ENCODE measurements around the gene LSP1. TPM values are rescaled to one million over a fixed set of nuclear protein-coding genes. Genes with fewer than 3 reads are reported as not detected.

LSP1 gene
- polyA plus RNA-seq, 1 donor from 2014 or later: not detected

DNA sequence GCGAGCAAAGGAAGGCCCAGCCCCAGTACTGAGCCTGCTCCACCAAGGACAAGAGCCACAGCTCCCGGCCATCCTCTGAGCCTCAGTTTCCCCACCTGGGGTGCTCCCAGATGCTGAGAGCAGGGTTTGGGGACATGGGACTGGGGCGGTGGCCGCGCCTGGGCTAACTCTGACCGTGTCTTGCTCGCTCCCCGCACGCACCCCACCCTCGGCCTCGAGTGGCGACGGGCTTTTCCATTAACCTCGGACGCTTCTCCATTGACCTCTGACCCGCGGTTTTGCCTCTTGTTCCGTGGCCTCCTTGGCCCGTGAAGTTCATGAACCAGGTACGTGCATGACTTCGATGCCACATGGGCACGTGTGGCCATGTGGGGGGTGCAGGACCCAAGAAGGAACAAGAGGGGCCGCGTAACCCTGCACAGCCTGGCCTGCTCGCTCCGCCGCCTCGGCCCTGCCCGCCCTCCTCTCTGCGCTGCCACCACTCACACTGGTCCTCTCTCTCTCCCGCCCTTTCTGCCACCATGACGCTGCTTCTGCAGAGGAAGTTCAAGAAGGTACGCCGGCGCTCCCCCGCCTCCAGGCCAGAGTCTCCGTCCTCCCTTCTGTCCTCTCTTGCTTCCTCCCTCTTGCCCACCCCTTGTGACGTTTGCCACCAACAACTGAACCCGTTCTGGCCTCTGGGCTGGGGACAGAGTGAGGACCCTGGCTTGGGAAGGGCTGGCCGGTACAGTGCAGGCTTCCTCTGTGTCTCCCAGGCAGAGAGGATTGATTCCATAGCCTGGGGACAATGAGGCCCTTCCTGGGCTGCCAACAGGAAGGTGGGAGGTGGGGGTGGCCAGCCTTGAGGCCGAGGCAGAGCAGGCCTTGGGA lies 73.5 kb downstream of the LSP1 start:
- H3F3A ChIP-seq (ENCODE audit: insufficient read depth, low read length, poor library complexity, severe bottlenecking): no peaks in the 10 kb centered on the region

DNA sequence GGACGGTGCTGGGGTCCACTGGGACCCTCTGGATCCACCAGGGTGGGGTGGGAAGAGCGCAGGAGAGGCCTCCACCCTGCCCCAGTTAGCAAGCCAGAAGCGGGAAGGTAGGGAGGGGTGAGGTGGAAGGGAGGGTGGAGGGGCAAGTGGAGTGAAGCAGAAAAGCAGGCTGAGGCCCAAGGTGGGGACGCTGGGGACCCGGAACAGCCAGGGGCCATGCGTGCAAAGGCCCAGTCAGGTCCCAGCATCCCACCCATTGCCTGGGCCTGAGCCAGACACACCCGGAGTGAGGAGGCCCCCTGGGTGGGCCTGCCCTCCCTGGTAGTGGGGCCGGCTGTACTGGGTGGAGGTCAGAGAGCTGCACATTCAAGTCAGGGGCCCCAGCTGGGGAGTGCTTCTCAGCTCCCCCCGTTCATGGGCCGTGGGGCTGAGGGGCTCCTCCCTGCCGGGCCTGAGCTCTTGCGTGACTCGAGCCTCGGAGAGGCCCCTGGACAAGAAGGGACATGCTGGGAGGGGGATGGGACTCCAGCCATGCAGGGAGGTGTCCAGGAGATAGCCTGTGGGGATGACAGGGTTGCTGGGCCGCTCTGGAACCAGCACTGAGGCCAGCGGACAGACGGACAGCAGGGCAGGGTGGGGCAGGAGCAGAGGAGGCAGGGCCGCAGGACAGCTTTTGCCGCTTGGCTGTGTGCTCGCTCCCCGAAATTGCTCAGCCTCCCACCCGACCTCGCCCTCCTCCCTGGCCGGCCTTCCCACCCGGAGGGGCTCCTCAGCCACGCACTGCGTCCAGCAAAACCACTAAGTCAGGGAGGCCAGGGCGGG lies 74.4 kb downstream of the LSP1 start:
- Histone ChIP-seq H3K27me3 (ENCODE audit: insufficient read depth, low read depth, low read length) (no peaks in the 10 kb centered on the region), H4K20me1 (ENCODE audit: insufficient read depth) (no peaks in the 10 kb centered on the region), H2AFZ (ENCODE audit: low read depth, low read length) (no peak overlapping the region), H3K9ac (ENCODE audit: low read length) (no peak overlapping the region), H3K4me3 (ENCODE audit: low read length) (no peak overlapping the region), H3K27ac (ENCODE audit: low read length) (no peak overlapping the region), H3K4me2 (ENCODE audit: low read length) (no peak overlapping the region), H3F3A (ENCODE audit: insufficient read depth, low read length, poor library complexity, severe bottlenecking) (no peaks in the 10 kb centered on the region), H3K9me3 (ENCODE audit: low read length) (no peaks in the 10 kb centered on the region), H3K9me2 (ENCODE audit: insufficient read depth, low read length) (no peaks in the 10 kb centered on the region), H3K36me3 (ENCODE audit: insufficient read depth, low read length) (no peaks in the 10 kb centered on the region), H3K79me2 (replicated peaks; ENCODE audit: insufficient read depth, low read length) (no peaks in the 10 kb centered on the region)
- TF ChIP-seq, protein P1, sequence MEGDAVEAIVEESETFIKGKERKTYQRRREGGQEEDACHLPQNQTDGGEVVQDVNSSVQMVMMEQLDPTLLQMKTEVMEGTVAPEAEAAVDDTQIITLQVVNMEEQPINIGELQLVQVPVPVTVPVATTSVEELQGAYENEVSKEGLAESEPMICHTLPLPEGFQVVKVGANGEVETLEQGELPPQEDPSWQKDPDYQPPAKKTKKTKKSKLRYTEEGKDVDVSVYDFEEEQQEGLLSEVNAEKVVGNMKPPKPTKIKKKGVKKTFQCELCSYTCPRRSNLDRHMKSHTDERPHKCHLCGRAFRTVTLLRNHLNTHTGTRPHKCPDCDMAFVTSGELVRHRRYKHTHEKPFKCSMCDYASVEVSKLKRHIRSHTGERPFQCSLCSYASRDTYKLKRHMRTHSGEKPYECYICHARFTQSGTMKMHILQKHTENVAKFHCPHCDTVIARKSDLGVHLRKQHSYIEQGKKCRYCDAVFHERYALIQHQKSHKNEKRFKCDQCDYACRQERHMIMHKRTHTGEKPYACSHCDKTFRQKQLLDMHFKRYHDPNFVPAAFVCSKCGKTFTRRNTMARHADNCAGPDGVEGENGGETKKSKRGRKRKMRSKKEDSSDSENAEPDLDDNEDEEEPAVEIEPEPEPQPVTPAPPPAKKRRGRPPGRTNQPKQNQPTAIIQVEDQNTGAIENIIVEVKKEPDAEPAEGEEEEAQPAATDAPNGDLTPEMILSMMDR (IDR thresholded peaks at IDR 0.05; ENCODE audit: poor library complexity, severe bottlenecking): no peak
- no peak for TF ChIP-seq TAF1 (IDR thresholded peaks at IDR 0.05; ENCODE audit: low read depth)

More for the DNA sequence above, 73.5 kb downstream of the LSP1 start:
- no peak overlapping the region for H3K4me3 ChIP-seq (ENCODE audit: low read length)
- H3K27me3 ChIP-seq (ENCODE audit: insufficient read depth, low read depth, low read length): no peaks in the 10 kb centered on the region
- no peaks in the 10 kb centered on the region for H4K20me1 ChIP-seq (ENCODE audit: insufficient read depth)
- no peaks in the 10 kb centered on the region for H3K9me3 ChIP-seq (ENCODE audit: low read length)
- H3K9ac ChIP-seq (ENCODE audit: low read length): no peak overlapping the region
- no peak overlapping the region for H3K27ac ChIP-seq (ENCODE audit: low read length)
- H3K4me2 ChIP-seq (ENCODE audit: low read length): no peak overlapping the region
- H3K9me2 ChIP-seq (ENCODE audit: insufficient read depth, low read length): no peaks in the 10 kb centered on the region
- no peaks in the 10 kb centered on the region for H3K36me3 ChIP-seq (ENCODE audit: insufficient read depth, low read length)
- TF ChIP-seq MXI1 (conservative IDR thresholded peaks at IDR 0.05; ENCODE audit: poor library complexity, severe bottlenecking) (no peak), POLR2AphosphoS5 (IDR thresholded peaks at IDR 0.05) (no peak), RAD21 (conservative IDR thresholded peaks at IDR 0.05) (no peak), EP300 (conservative IDR thresholded peaks at IDR 0.05; ENCODE audit: poor library complexity, severe bottlenecking) (no peak), EZH2 (IDR thresholded peaks at IDR 0.05; ENCODE audit: borderline replicate concordance, insufficient read depth, low read length, poor library complexity, severe bottlenecking) (no peak), SMC3 (conservative IDR thresholded peaks at IDR 0.05; ENCODE audit: poor library complexity) (no peak), TAF1 (IDR thresholded peaks at IDR 0.05; ENCODE audit: low read depth) (no peak)
- TF ChIP-seq, protein P1 (IDR thresholded peaks at IDR 0.05; ENCODE audit: poor library complexity, severe bottlenecking): no peak
- TF ChIP-seq, protein P2, sequence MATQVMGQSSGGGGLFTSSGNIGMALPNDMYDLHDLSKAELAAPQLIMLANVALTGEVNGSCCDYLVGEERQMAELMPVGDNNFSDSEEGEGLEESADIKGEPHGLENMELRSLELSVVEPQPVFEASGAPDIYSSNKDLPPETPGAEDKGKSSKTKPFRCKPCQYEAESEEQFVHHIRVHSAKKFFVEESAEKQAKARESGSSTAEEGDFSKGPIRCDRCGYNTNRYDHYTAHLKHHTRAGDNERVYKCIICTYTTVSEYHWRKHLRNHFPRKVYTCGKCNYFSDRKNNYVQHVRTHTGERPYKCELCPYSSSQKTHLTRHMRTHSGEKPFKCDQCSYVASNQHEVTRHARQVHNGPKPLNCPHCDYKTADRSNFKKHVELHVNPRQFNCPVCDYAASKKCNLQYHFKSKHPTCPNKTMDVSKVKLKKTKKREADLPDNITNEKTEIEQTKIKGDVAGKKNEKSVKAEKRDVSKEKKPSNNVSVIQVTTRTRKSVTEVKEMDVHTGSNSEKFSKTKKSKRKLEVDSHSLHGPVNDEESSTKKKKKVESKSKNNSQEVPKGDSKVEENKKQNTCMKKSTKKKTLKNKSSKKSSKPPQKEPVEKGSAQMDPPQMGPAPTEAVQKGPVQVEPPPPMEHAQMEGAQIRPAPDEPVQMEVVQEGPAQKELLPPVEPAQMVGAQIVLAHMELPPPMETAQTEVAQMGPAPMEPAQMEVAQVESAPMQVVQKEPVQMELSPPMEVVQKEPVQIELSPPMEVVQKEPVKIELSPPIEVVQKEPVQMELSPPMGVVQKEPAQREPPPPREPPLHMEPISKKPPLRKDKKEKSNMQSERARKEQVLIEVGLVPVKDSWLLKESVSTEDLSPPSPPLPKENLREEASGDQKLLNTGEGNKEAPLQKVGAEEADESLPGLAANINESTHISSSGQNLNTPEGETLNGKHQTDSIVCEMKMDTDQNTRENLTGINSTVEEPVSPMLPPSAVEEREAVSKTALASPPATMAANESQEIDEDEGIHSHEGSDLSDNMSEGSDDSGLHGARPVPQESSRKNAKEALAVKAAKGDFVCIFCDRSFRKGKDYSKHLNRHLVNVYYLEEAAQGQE (IDR thresholded peaks at IDR 0.05; ENCODE audit: borderline replicate concordance): no peak
- H3K79me2 ChIP-seq (replicated peaks; ENCODE audit: insufficient read depth, low read length): no peaks in the 10 kb centered on the region
- H2AFZ ChIP-seq (ENCODE audit: low read depth, low read length): no peak overlapping the region

Data from neural cell (in vitro differentiated cells).